H1 (cell line): ENCODE measurements around the gene TRDN. TPM values are rescaled to one million over a fixed set of nuclear protein-coding genes. Genes with fewer than 3 reads are reported as not detected.
"Not testable (repeated sequence)": the region's sequence is repeated elsewhere in the genome, so short reads cannot be mapped to it uniquely, and the experiment has no call there.

ENCODE experiments used
- CTCF ChIA-PET: fragments of 300-600 bp; sonication (Branson Sonifier 250); formaldehyde crosslinking; loops from one replicate; lab custom pipeline; 2021; ENCODE audit not compliant: partially characterized antibody; lab: Charles Lee
- POLR2A ChIA-PET: fragments of 300-600 bp; sonication (Branson Sonifier 250); formaldehyde crosslinking; loops from one replicate; lab custom pipeline; 2021; ENCODE audit warnings: inconsistent platforms; ENCODE audit not compliant: partially characterized antibody; lab: Charles Lee
- DNase-seq, 2 experiments: peaks; one replicate each; pipeline versions ENCODE4 v3.0.0 to v3.0.0-alpha.2; 2010 to 2022; ENCODE audit warnings: low spot score in 2 of 2, low read depth in 1 of 2, mixed read lengths in 1 of 2
- FAIRE-seq: peaks from 2 replicates; lab custom pipeline; 2011; peaks lifted over from hg19 to GRCh38; lab: Jason Lieb, UNC
- H2AFZ ChIP-seq: 2 replicates; pipeline ENCODE4 v1.8.1; 2012; ENCODE audit warnings: low read length, inconsistent platforms
- H2AK5ac ChIP-seq: 2 replicates; pipeline ENCODE4 v1.6.1; 2013; ENCODE audit warnings: low read depth, low read length
- H2BK120ac ChIP-seq: replicated peaks from 2 replicates; pipeline ENCODE3; 2013; ENCODE audit warnings: low read depth, low read length, inconsistent platforms
- H2BK12ac ChIP-seq: 2 replicates; pipeline ENCODE4 v1.6.1; 2013; ENCODE audit warnings: low read depth, low read length
- H2BK15ac ChIP-seq: 2 replicates; pipeline ENCODE4 v1.6.1; 2013; ENCODE audit warnings: low read length
- H2BK20ac ChIP-seq: 2 replicates; pipeline ENCODE4 v1.6.1; 2013; ENCODE audit warnings: low read length
- H2BK5ac ChIP-seq: 2 replicates; pipeline ENCODE4 v1.6.1; 2013; ENCODE audit warnings: low read depth, low read length
- H3K14ac ChIP-seq: 2 replicates; pipeline ENCODE4 v1.6.1; 2013; ENCODE audit warnings: inconsistent platforms; ENCODE audit not compliant: insufficient read length
- H3K18ac ChIP-seq: 2 replicates; pipeline ENCODE4 v1.6.1; 2013; ENCODE audit warnings: low read length; ENCODE audit errors: extremely low read depth
- H3K23ac ChIP-seq: 2 replicates; pipeline ENCODE4 v1.6.1; 2013; ENCODE audit warnings: inconsistent platforms; ENCODE audit not compliant: insufficient read length
- H3K23me2 ChIP-seq: 2 replicates; pipeline ENCODE4 v1.6.1; 2013; ENCODE audit warnings: low read depth, low read length
- H3K27ac ChIP-seq: 2 replicates; pipeline ENCODE4 v1.6.1; 2011; ENCODE audit warnings: low read depth, low read length, inconsistent platforms
- H3K27me3 ChIP-seq, 4 experiments: replicated peaks in 1 of 4; 1 replicate in 1 of 4; 2 replicates in 3 of 4; pipeline versions ENCODE4 v1.6.1 to v1.8.1; 2011 to 2013; ENCODE audit warnings: low read length in 3 of 4, mild to moderate bottlenecking in 3 of 4, inconsistent platforms in 2 of 4, mixed read lengths in 2 of 4, moderate library complexity in 1 of 4; ENCODE audit not compliant: control insufficient read depth in 3 of 4, insufficient read depth in 3 of 4; ENCODE audit errors: extremely low read depth in 1 of 4
- H3K36me3 ChIP-seq, 4 experiments: 2 replicates each; pipeline versions ENCODE4 v1.6.1 to v1.8.1; 2011 to 2013; ENCODE audit warnings: mild to moderate bottlenecking in 4 of 4, low read length in 3 of 4, moderate library complexity in 2 of 4, control low read depth in 1 of 4, inconsistent platforms in 1 of 4; ENCODE audit not compliant: insufficient read depth in 4 of 4, control insufficient read depth in 2 of 4
- H3K4ac ChIP-seq: replicated peaks from 2 replicates; pipeline ENCODE3; 2013; ENCODE audit warnings: low read length, low read depth, mixed read lengths, inconsistent platforms; ENCODE audit not compliant: insufficient read length
- H3K4me1 ChIP-seq, 4 experiments: replicated peaks in 1 of 4; 1 replicate in 1 of 4; 2 replicates in 3 of 4; pipeline versions ENCODE4 v1.6.1 to v1.8.1; 2011 to 2013; ENCODE audit warnings: low read length in 3 of 4, inconsistent platforms in 2 of 4, mixed read lengths in 1 of 4; ENCODE audit not compliant: insufficient read depth in 4 of 4, control insufficient read depth in 3 of 4
- H3K4me2 ChIP-seq, 2 experiments: 2 replicates each; pipeline versions ENCODE4 v1.6.1 to v1.8.1; 2011 to 2013; ENCODE audit warnings: low read depth in 2 of 2, low read length in 2 of 2, control low read depth in 1 of 2, inconsistent platforms in 1 of 2, mild to moderate bottlenecking in 1 of 2; ENCODE audit not compliant: insufficient read depth in 1 of 2
- H3K4me3 ChIP-seq, 4 experiments: fragments of 200-600, 300-600 bp in 1 of 4; sonication (generic), shearing (Covaris generic), sonication (Bioruptor Twin) in 1 of 4; 2 replicates each; pipeline versions ENCODE4 v1.5.1 to v1.8.1; 2011 to 2016; ENCODE audit warnings: low read length in 4 of 4, low read depth in 3 of 4, control low read depth in 2 of 4, inconsistent platforms in 2 of 4, mild to moderate bottlenecking in 2 of 4, mixed read lengths in 1 of 4, moderate library complexity in 1 of 4; ENCODE audit not compliant: insufficient read depth in 2 of 4; ENCODE audit errors: extremely low read depth in 1 of 4
- H3K56ac ChIP-seq: replicated peaks from 2 replicates; pipeline ENCODE3; 2013; ENCODE audit warnings: low read depth, mild to moderate bottlenecking, mixed read lengths, low read length, inconsistent platforms; ENCODE audit not compliant: insufficient read length
- H3K79me1 ChIP-seq: 2 replicates; pipeline ENCODE4 v1.6.1; 2013; ENCODE audit warnings: low read depth, low read length, control low read depth
- H3K79me2 ChIP-seq, 2 experiments: 2 replicates each; pipeline versions ENCODE4 v1.6.1 to v1.8.1; 2012 to 2013; ENCODE audit warnings: low read length in 2 of 2, mild to moderate bottlenecking in 2 of 2, inconsistent platforms in 1 of 2; ENCODE audit not compliant: insufficient read depth in 2 of 2, control insufficient read depth in 1 of 2
- H3K9ac ChIP-seq, 4 experiments: replicated peaks in 1 of 4; 1 replicate in 1 of 4; 2 replicates in 3 of 4; pipeline versions ENCODE4 v1.6.1 to v1.8.1; 2011 to 2013; ENCODE audit warnings: low read depth in 3 of 4, low read length in 3 of 4, control low read depth in 2 of 4, mild to moderate bottlenecking in 2 of 4, moderate library complexity in 2 of 4, inconsistent platforms in 1 of 4; ENCODE audit errors: extremely low read depth in 1 of 4
- H3K9me3 ChIP-seq, 2 experiments: 2 replicates each; pipeline versions ENCODE4 v1.6.1 to v1.8.1; 2012 to 2013; ENCODE audit warnings: mild to moderate bottlenecking in 2 of 2, moderate library complexity in 2 of 2, control low read depth in 1 of 2, inconsistent platforms in 1 of 2, low read depth in 1 of 2, low read length in 1 of 2, mixed read lengths in 1 of 2; ENCODE audit not compliant: insufficient read depth in 2 of 2
- H4K20me1 ChIP-seq, 2 experiments: replicated peaks in 1 of 2; 2 replicates each; pipeline versions ENCODE3 to v1.8.1; 2011 to 2013; ENCODE audit warnings: inconsistent platforms in 2 of 2, low read length in 2 of 2, mild to moderate bottlenecking in 1 of 2; ENCODE audit not compliant: insufficient read depth in 2 of 2, control insufficient read depth in 1 of 2
- H4K5ac ChIP-seq: 2 replicates; pipeline ENCODE4 v1.6.1; 2013; ENCODE audit warnings: low read length, low read depth, mixed read lengths, inconsistent platforms; ENCODE audit not compliant: insufficient read length
- H4K8ac ChIP-seq: 2 replicates; pipeline ENCODE4 v1.8.0; 2013; ENCODE audit warnings: mild to moderate bottlenecking, moderate library complexity, low read length, inconsistent platforms; ENCODE audit not compliant: insufficient read depth; ENCODE audit errors: extremely low read depth
- H4K91ac ChIP-seq: replicated peaks from 2 replicates; pipeline ENCODE3; 2013; ENCODE audit warnings: low read length, mixed read lengths, inconsistent platforms; ENCODE audit not compliant: insufficient read length
- WGBS, 2 experiments: shearing (Covaris generic) in 1 of 2; methylation state at CpG; one replicate each; pipeline versions ENCODE4 v1.1.6 to v1.1.7; 2013 to 2015; ENCODE audit warnings: low lambda C conversion rate in 2 of 2, mixed read lengths in 2 of 2, inconsistent platforms in 1 of 2, low coverage in 1 of 2, missing lambda C conversion rate in 1 of 2; ENCODE audit not compliant: insufficient replicate concordance in 2 of 2, insufficient coverage in 1 of 2, insufficient read length in 1 of 2; ENCODE audit errors: extremely low coverage in 1 of 2, missing lambda C conversion rate in 1 of 2; 5-methylcytosine and 5-hydroxymethylcytosine counted together
- polyA plus RNA-seq, 7 experiments: library from polyadenylated mRNA; depleted of rRNA in 3 of 7; stranded (reverse) in 5 of 7; unstranded in 2 of 7; fragments of >200 nt in 5 of 7; fragments of 200-250 nt in 2 of 7; gene quantifications; 1 replicate in 5 of 7; 2 replicates in 1 of 7; 4 replicates in 1 of 7; pipeline versions ENCODE4 v1.2.1 to v1.2.3, GENCODE V29; 2011 to 2013; ENCODE audit warnings: missing spikeins in 2 of 7, mixed read lengths in 2 of 7
- total RNA-seq: library from RNA; stranded (reverse); fragmentation: NEBNext Ultra II Directional; extraction: Animal tissue kit (Norgen Biotek cat#: 25700); gene quantifications from 2 replicates; pipeline ENCODE4 v1.2.1, GENCODE V29; 2021

TRDN gene
- total and polyA plus RNA-seq, 2 of the 8 experiments (the other 6 are each of a cell fraction or from before 2014, with no cell fraction given) = 1.6 to 41.6 TPM

DNA sequence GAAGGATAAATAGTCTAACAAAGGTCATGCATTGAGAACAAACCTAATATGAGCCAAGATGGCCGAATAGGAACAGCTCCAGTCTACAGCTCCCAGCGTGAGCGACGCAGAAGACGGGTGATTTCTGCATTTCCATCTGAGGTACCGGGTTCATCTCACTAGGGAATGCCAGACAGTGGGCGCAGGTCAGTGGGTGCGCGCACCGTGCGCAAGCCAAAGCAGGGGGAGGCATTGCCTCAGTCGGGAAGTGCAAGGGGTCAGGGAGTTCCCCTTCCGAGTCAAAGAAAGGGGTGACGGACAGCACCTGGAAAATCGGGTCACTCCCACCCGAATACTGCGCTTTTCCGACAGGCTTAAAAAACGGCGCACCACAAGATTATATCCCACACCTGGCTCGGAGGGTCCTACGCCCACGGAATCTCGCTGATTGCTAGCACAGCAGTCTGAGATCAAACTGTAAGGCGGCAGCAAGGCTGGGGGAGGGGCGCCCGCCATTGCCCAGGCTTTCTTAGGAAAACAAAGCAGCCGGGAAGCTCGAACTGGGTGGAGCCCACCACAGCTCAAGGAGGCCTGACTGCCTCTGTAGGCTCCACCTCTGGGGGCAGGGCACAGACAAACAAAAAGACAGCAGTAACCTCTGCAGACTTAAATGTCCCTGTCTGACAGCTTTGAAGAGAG is 164.6 kb downstream of the TRDN start:
- not testable (repeated sequence) for H3K27ac ChIP-seq, H3K23me2 ChIP-seq, H3K18ac ChIP-seq, H2BK12ac ChIP-seq, H3K9ac ChIP-seq, H4K91ac ChIP-seq, H2AFZ ChIP-seq, H4K20me1 ChIP-seq, H2BK15ac ChIP-seq, H3K4me3 ChIP-seq, H3K14ac ChIP-seq, H3K36me3 ChIP-seq, H3K23ac ChIP-seq, H3K4ac ChIP-seq, H2BK5ac ChIP-seq, H3K79me1 ChIP-seq, H3K27me3 ChIP-seq, H2BK120ac ChIP-seq, H4K5ac ChIP-seq, H3K9me3 ChIP-seq, H3K79me2 ChIP-seq, H2AK5ac ChIP-seq, H3K4me1 ChIP-seq, FAIRE-seq, H3K4me2 ChIP-seq, H3K56ac ChIP-seq, H2BK20ac ChIP-seq
- 0 out of 2 replicates have a peak overlapping the region, but pooled peaks have one; percentile 25 for H4K8ac ChIP-seq
- 89% methylated on average over 21 of the region's 29 CpGs; no CpG with 5 or more reads in 1 of the 2 experiments for WGBS, 2 experiments
- ChIA-PET POLR2A (interaction anchor here (0.7 to 1.3 kb wide), 4 partner anchors 11 to 47 kb away, joined by 3 read pairs; no protein-coding TSS in a partner anchor), CTCF (interaction anchor here (0.9 to 1.1 kb wide), 2 partner anchors 13 to 325 kb away, joined by 3 to 4 read pairs; no protein-coding TSS in a partner anchor)
- peak in 1 of 2 experiments; percentile 60 for DNase-seq
